Left lung (tissue), 10 donors: ENCODE results near the gene EIF2B2. TPM values are rescaled to one million over a fixed set of nuclear protein-coding genes. Genes with fewer than 3 reads are reported as not detected.

Experiments
- ATAC-seq: fragments of 200-7000 bp; cut with Tn5 transposase; one replicate; pipeline ENCODE4 v1.9.1; 2020; ENCODE audit warnings: moderate library complexity
- DNase-seq, 4 donors: peaks; one replicate each; pipeline ENCODE4 v3.0.0-alpha.2; 2013 to 2020
- H3K27ac ChIP-seq, 2 donors: fragments of 200-600 bp; sonication (generic) in 1 of 2; one replicate each; pipeline versions ENCODE4 v1.5.0 to v1.8.0; 2020 to 2021
- H3K27me3 ChIP-seq, 2 donors: fragments of 200-600 bp; sonication (generic) in 1 of 2; one replicate each; pipeline versions ENCODE4 v1.5.0 to v1.8.0; 2020 to 2021
- H3K36me3 ChIP-seq, 2 donors: fragments of 200-600 bp; sonication (generic) in 1 of 2; one replicate each; pipeline versions ENCODE4 v1.5.0 to v1.8.0; 2020 to 2021
- H3K4me1 ChIP-seq, 2 donors: fragments of 200-600 bp; one replicate each; pipeline ENCODE4 v1.8.0; 2021
- H3K4me3 ChIP-seq, 2 donors: fragments of 200-600 bp; sonication (generic) in 1 of 2; one replicate each; pipeline versions ENCODE4 v1.5.0 to v1.8.0; 2020 to 2021; ENCODE audit warnings: mild to moderate bottlenecking in 1 of 2
- H3K9me3 ChIP-seq, 2 donors: fragments of 200-600 bp; sonication (generic) in 1 of 2; one replicate each; pipeline versions ENCODE4 v1.5.0 to v1.8.0; 2020 to 2021
- intact Hi-C, 2 donors: fragments of 100-400 bp; cut with DNase I; formaldehyde crosslinking; loops; one replicate each; pipeline versions ENCODE4 v1.11.2 to v1.14.2; 2022
- polyA plus RNA-seq, 6 donors: library from polyadenylated mRNA; unstranded; fragments of 120-200 nt; gene quantifications; one replicate each; pipeline ENCODE4 v1.2.1, GENCODE V29; 2013; ENCODE audit not compliant: insufficient read length in 6 of 6
- total RNA-seq, 2 donors: library from RNA; stranded (reverse); fragmentation: NEBNext Ultra II Directional; extraction: Animal tissue kit (Norgen Biotek cat#: 25700); gene quantifications; one replicate each; pipeline ENCODE4 v1.2.1, GENCODE V29; 2021
- TF ChIP-seq, protein P1 (sequence below), 2 donors: fragments of 200-600 bp; sonication (generic) in 1 of 2; IDR thresholded peaks; one replicate each; pipeline versions ENCODE4 v1.5.0 to v1.8.0; 2021; ENCODE audit warnings: antibody characterized with exemption in 2 of 2
- donor health status: DM: no; HTN: yes; CAD: no.
- donor health status: DM: no; HTN: no; CAD: no.

EIF2B2 gene
- total and polyA plus RNA-seq, 8 donors = 38.7 to 58.2 (median 46.7) TPM

DNA sequence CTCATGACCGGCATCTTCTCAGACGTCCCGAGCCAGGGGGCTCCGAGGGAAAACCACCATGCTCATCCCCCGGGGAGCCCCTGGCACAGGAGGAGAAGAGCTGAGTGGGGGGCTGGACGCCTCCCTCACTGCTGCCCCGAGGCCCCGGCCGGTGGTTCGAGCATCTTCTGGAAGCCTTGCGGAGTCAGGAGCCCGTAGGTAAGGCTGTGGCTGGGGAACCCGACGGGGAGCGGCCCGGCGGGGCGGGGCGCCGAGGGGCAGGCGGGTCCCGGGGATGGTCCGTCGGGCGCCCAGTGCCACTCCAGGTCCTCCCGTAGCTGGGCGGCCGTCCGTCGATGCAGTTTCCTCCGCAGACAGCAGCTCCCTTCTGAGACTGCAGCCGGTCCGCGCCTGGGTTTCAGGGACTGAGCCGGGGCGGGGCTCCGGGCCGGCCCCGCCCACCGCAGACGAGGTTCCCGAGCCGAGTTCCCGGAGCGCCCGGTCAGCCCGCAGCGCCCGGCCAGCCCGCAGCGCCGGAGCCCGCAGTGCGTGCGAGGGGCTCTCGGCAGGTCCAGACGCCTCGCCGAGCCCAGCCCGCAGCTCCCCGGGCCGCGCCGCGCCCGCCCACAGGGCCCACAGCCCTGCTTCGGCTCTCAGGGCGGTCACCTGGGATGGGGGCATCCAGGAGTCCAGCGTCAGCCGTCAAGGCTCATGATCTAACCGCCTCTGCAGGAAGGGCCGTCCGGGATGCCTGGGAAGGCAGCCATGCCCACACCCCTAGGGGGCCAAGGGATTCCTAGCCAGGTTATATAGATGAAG, 47.3 kb upstream of the EIF2B2 start, which contains the start of gene PGF:
Gene PGF, minus strand, starts transcription at position 369 of the 798 bp plus-strand sequence. Its CDS starts 355 bp downstream, at position 14.
- Histone ChIP-seq H3K27ac (no peak within 1 kb of the TSS), H3K9me3 (no peaks in the 10 kb centered on the region), H3K4me3 (peak within 1 kb of the TSS; percentile 38 to 48), H3K4me1 (peaks cover 5 to 16% of the 10 kb centered on the region in 2 donors), H3K27me3 (peaks cover 0 to 45% of the 10 kb centered on the region in 2 donors), H3K36me3 (no peaks in the 10 kb centered on the region)
- TF ChIP-seq, protein P1, sequence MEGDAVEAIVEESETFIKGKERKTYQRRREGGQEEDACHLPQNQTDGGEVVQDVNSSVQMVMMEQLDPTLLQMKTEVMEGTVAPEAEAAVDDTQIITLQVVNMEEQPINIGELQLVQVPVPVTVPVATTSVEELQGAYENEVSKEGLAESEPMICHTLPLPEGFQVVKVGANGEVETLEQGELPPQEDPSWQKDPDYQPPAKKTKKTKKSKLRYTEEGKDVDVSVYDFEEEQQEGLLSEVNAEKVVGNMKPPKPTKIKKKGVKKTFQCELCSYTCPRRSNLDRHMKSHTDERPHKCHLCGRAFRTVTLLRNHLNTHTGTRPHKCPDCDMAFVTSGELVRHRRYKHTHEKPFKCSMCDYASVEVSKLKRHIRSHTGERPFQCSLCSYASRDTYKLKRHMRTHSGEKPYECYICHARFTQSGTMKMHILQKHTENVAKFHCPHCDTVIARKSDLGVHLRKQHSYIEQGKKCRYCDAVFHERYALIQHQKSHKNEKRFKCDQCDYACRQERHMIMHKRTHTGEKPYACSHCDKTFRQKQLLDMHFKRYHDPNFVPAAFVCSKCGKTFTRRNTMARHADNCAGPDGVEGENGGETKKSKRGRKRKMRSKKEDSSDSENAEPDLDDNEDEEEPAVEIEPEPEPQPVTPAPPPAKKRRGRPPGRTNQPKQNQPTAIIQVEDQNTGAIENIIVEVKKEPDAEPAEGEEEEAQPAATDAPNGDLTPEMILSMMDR (IDR thresholded peaks at IDR 0.05) = no peak
- intact Hi-C loops = no loop called here
- peak; percentile 93 for ATAC-seq
- peak in 3 of 4 donors; percentile 73 to 95 (median 76) for DNase-seq

DNA sequence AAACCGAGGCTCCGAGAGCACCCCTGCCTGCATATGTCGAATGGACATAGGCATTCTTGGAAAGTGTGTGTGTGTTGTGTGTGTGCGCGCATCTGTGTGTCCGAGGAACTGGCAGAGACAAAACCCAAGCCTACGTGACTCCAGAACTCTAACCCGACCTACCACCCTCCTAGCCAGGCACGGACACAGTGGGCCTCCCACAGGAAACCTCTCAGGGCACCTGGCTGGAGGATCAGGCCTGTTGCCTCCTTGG, 46.8 kb upstream of the EIF2B2 start:
- intact Hi-C loops = no loop called here
- Histone ChIP-seq H3K27me3 (peaks cover 0 to 45% of the 10 kb centered on the region in 2 donors), H3K27ac (no peak overlapping the region), H3K4me3 (peak overlapping the region in 1 of 2 donors; percentile 48), H3K4me1 (peaks cover 5 to 16% of the 10 kb centered on the region in 2 donors), H3K9me3 (no peaks in the 10 kb centered on the region), H3K36me3 (no peaks in the 10 kb centered on the region)
- DNase-seq = no peak
- TF ChIP-seq, protein P1 (IDR thresholded peaks at IDR 0.05) = no peak
- no peak for ATAC-seq

DNA sequence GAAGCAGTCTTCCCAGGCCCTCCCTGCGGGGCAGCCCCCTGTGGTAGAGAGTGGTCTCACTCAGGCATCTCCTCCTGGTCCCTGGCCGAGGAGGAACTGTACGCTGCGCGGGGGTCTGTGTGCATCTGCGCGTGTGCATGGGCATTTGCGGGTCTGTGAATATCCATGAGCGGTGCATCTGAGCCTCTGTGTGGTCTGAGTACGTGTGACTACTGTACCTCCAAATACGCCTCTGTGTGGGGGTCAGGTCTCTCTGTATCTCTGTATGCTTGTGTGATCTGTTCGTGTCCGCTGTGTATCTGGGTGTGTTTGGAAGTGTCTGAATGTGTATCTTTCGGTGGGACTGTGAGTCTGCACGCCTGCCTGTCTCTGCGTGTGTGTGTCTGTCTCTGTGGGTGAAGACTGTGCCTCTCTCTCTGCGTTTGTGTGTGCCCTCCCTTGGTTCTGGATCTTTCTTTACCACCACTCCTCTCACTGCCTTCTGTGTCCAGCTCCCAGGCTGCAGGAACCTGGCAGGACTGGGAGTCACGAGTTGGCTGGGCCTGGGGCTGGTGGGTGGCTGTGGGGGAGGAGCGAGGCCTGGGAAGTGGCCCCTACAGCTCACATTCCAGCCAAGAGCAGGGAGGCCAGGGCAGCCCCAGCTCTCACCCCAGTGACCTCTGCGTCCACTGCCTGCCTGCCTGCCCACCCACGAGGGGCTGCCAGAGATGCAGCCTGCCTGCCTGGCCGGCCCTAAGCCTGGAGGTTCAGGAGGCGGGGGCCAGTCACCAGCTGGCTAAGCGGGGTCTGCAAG, 46.2 kb upstream of the EIF2B2 start:
- intact Hi-C loops = no loop called here
- Histone ChIP-seq H3K4me1 (peaks cover 5 to 16% of the 10 kb centered on the region in 2 donors), H3K27ac (no peak overlapping the region), H3K4me3 (no peak overlapping the region), H3K27me3 (peaks cover 0 to 43% of the 10 kb centered on the region in 2 donors), H3K36me3 (no peaks in the 10 kb centered on the region), H3K9me3 (no peaks in the 10 kb centered on the region)
- peak in 1 of 4 donors; percentile 62 for DNase-seq
- no peak for ATAC-seq
- TF ChIP-seq, protein P1 (IDR thresholded peaks at IDR 0.05) = no peak

DNA sequence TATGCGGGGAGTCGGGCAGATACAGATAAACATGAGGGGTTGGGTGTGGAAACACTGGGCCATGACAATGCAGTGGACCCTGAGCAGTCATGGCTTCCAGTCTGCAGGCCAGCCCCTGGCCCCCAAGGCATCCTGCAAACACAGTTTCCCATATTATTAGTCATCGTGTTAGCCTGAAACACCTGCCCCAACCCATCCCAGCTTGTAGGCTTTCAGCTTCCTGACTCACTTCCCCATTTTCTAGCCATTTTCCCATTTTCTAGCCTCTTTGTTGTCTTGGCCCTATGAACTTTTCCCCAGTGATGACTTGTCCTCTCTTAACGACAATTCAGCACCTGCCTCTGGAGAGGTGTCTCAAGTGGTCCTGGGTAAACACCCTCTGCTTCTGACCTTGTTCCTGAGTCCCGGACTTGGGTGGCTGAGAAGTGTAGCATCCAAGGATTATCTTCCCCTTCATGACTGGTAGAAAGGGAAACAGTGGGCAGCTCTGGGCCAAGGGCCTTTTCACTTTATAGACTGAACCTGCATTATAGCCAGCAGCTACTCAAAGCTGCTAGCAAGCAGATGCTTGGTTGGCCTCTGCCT, 43.0 kb upstream of the EIF2B2 start:
- Histone ChIP-seq H3K4me1 (peaks cover 5 to 23% of the 10 kb centered on the region in 2 donors), H3K9me3 (no peaks in the 10 kb centered on the region), H3K4me3 (no peak overlapping the region), H3K27ac (no peak overlapping the region), H3K27me3 (peaks cover 0 to 15% of the 10 kb centered on the region in 2 donors), H3K36me3 (no peaks in the 10 kb centered on the region)
- peak; percentile 10 for ATAC-seq
- TF ChIP-seq, protein P1 (IDR thresholded peaks at IDR 0.05) = no peak
- DNase-seq = no peak
- intact Hi-C loops = no loop called here

DNA sequence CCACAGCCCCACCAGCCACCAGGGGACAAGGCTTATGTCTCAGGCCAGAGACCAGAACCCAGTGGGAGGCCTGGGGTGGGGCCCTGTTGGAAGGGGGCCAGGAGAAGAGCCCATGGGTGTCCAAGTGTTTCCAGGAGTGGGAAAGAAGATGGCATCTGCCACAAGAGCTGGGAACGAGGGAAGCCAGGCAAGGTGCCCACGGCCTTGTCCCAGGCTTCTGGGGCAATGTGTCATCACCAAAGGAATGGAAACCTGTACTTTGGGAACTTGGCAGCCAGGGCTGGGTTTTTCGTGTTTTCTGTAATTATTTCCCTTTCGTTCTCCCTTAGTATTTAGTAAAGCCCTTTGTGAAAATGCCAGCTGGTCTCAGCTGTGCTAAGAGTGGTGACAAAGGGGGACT, 42.0 kb upstream of the EIF2B2 start:
- intact Hi-C loops = no loop called here
- DNase-seq (peak in 1 of 4 donors; percentile 64), ATAC-seq (no peak)
- Histone ChIP-seq H3K4me3 (no peak overlapping the region), H3K4me1 (peaks cover 0 to 13% of the 10 kb centered on the region in 2 donors), H3K36me3 (no peaks in the 10 kb centered on the region), H3K27me3 (peaks cover 0 to 5% of the 10 kb centered on the region in 2 donors), H3K27ac (no peak overlapping the region), H3K9me3 (no peaks in the 10 kb centered on the region)
- TF ChIP-seq, protein P1 (IDR thresholded peaks at IDR 0.05) = no peak
